RWPE2 (cell line): ENCODE results near the gene EXOSC7.
A peak's percentile ranks its signal among the peaks of the same experiment; 100 is the strongest.

Source experiments
- ATAC-seq: fragments of 200-7000 bp; cut with Tn5 transposase; 3 replicates; pipeline ENCODE4 v1.9.1; 2021; ENCODE audit warnings: low read depth
- DNase-seq: peaks from one replicate; pipeline ENCODE4 v3.0.0-alpha.2; 2020; ENCODE audit warnings: low spot score
- H3K27ac ChIP-seq: fragments of 450-650 bp; 2 replicates; pipeline ENCODE4 v1.5.1; 2017; ENCODE audit warnings: mild to moderate bottlenecking; ENCODE audit not compliant: poor library complexity, severe bottlenecking
- H3K27me3 ChIP-seq: fragments of 250-450 bp; sonication (Bioruptor Pico); 2 replicates; pipeline ENCODE4 v1.5.1; 2021; ENCODE audit warnings: mild to moderate bottlenecking, moderate library complexity; ENCODE audit not compliant: insufficient read depth, poor library complexity, severe bottlenecking
- H3K36me3 ChIP-seq: fragments of 250-450 bp; sonication (Bioruptor Pico); 2 replicates; pipeline ENCODE4 v1.5.1; 2020; ENCODE audit warnings: low read depth, mild to moderate bottlenecking, moderate library complexity
- H3K4me1 ChIP-seq: fragments of 250-450 bp; sonication (Bioruptor Pico); 2 replicates; pipeline ENCODE4 v1.5.1; 2021; ENCODE audit warnings: mild to moderate bottlenecking, moderate library complexity; ENCODE audit not compliant: insufficient read depth, poor library complexity, severe bottlenecking
- H3K4me3 ChIP-seq: fragments of 250-450 bp; sonication (Bioruptor Pico); 2 replicates; pipeline ENCODE4 v1.5.1; 2021; ENCODE audit warnings: mild to moderate bottlenecking, moderate library complexity; ENCODE audit not compliant: severe bottlenecking
- H3K9me3 ChIP-seq: fragments of 250-450 bp; sonication (Bioruptor Pico); 2 replicates; pipeline ENCODE4 v1.5.1; 2021; ENCODE audit warnings: mild to moderate bottlenecking, moderate library complexity; ENCODE audit not compliant: severe bottlenecking
- CTCF ChIP-seq: fragments of 450-650 bp; IDR thresholded peaks from one replicate; pipeline ENCODE4 v1.5.1; 2017; ENCODE audit warnings: mild to moderate bottlenecking, moderate library complexity; ENCODE audit not compliant: poor library complexity, severe bottlenecking

Gene EXOSC7

GRCh38 chr3:44988073-44988472 lies 12.0 kb downstream of the EXOSC7 start:
- H3K27me3 ChIP-seq = no peaks in the 10 kb centered on the region
- peaks cover 54% of the 10 kb centered on the region for H3K36me3 ChIP-seq
- ATAC-seq = no peak
- TF ChIP-seq CTCF = peak; percentile 72
- no peaks in the 10 kb centered on the region for H3K9me3 ChIP-seq
- no peak for DNase-seq
- H3K27ac ChIP-seq = no peak overlapping the region
- no peak overlapping the region for H3K4me3 ChIP-seq
- H3K4me1 ChIP-seq = peaks cover 33% of the 10 kb centered on the region

- Histone ChIP-seq H3K36me3 (peaks cover 50% of the 10 kb centered on the region), H3K27ac (no peak overlapping the region)
- no peak for ATAC-seq
Observed at GRCh38 chr3:44989141-44989540, 13.1 kb downstream of the EXOSC7 start.

DNA sequence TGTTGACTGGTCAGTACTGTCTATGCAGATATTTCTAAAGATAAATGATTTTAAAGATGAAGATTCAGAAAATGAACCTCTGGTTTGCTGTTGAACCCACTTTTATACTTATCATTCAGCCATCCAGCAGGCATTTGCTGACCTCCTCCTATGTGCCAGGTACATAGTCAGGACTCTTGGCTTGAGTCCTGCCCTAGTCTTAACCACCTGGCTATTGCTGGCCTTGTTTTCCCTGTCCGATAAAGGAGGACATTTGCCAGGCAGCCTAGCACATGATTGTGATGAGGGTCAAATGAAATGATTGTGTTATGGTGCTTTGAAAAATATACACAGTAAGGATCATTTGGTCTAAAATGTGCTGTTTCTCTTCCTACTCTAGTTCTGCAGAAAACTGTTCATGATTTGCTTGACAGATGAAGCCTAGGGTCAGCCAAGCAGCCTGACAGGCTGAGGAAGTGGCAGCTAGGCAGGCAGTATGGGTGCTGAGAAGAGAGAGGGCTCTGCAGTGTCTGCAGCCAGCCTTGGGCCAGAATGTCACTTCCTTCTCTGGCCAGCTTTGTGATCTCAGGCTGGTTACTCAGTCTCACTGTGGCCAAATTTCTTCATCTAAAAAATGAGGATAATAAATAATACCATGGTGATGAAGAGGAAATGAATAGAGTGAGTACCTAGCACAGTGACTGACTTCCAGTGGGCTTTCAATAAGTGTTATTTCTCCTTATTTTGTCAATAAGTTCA lies 13.8 kb downstream of the EXOSC7 start:
- no peak for TF ChIP-seq CTCF
- H3K36me3 ChIP-seq = peaks cover 50% of the 10 kb centered on the region
- no peaks in the 10 kb centered on the region for H3K9me3 ChIP-seq
- ATAC-seq (no peak), DNase-seq (no peak)
- no peak overlapping the region for H3K27ac ChIP-seq
- H3K4me1 ChIP-seq = peaks cover 31% of the 10 kb centered on the region
- H3K4me3 ChIP-seq = no peak overlapping the region
- no peaks in the 10 kb centered on the region for H3K27me3 ChIP-seq

More at GRCh38 chr3:44989141-44989540, 13.1 kb downstream of the EXOSC7 start:
- no peak for DNase-seq
- no peaks in the 10 kb centered on the region for H3K9me3 ChIP-seq
- TF ChIP-seq CTCF = no peak
- no peaks in the 10 kb centered on the region for H3K27me3 ChIP-seq
- peaks cover 31% of the 10 kb centered on the region for H3K4me1 ChIP-seq
- H3K4me3 ChIP-seq = no peak overlapping the region

DNA sequence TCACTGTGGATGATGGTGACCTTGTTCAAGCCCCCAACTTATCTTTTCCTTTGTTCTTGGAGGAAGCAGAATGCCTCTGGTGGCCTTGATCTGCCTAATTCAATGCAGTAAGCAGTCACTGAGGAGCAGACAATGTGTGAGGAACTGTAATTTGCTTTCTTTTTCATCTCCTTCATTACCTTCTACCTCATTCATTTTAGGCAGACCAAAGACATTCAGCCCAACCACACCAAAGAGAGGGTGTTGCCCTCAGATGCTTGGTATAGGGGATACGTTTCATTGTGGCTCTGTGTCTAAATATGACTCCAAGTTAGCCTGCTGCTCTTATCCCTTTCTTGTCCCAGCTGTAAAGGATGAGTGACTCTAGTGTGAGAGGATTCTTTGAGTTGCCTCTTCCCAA lies 15.3 kb downstream of the EXOSC7 start:
- no peak overlapping the region for H3K4me3 ChIP-seq
- ATAC-seq (no peak), DNase-seq (no peak)
- H3K4me1 ChIP-seq = peaks cover 37% of the 10 kb centered on the region
- peak overlapping the region; percentile 81 for H3K27ac ChIP-seq
- H3K9me3 ChIP-seq = no peaks in the 10 kb centered on the region
- H3K27me3 ChIP-seq = no peaks in the 10 kb centered on the region
- no peak for TF ChIP-seq CTCF
- H3K36me3 ChIP-seq = peaks cover 53% of the 10 kb centered on the region
